Progenitor cell of endocrine pancreas (in vitro differentiated cells): Measurements from ENCODE around the gene ITGA1. TPM values are rescaled to one million over a fixed set of nuclear protein-coding genes. Genes with fewer than 3 reads are reported as not detected.

Experiments used
- DNase-seq: peaks from one replicate; pipeline ENCODE4 v3.0.0; 2021; ENCODE audit warnings: low spot score; ENCODE audit not compliant: unreplicated experiment
- H3K27ac Mint-ChIP-seq: 2 replicates; pipeline ENCODE4 v1.8.0; 2021; ENCODE audit warnings: mild to moderate bottlenecking, moderate library complexity, mixed read lengths
- H3K27me3 Mint-ChIP-seq: 2 replicates; pipeline ENCODE4 v1.8.0; 2021; ENCODE audit warnings: mixed read lengths
- H3K36me3 Mint-ChIP-seq: 2 replicates; pipeline ENCODE4 v1.8.0; 2022; ENCODE audit warnings: mixed read lengths; ENCODE audit not compliant: insufficient read depth
- H3K4me1 Mint-ChIP-seq: 2 replicates; pipeline ENCODE4 v1.8.0; 2021; ENCODE audit warnings: low read depth, mixed read lengths
- H3K4me3 Mint-ChIP-seq: 2 replicates; pipeline ENCODE4 v1.8.0; 2021; ENCODE audit warnings: low read depth, mild to moderate bottlenecking, moderate library complexity, mixed read lengths
- H3K9me3 Mint-ChIP-seq: 2 replicates; pipeline ENCODE4 v1.8.0; 2021; ENCODE audit warnings: low read depth, mixed read lengths
- CTCF ChIP-seq: fragments of 200-600 bp; sonication (generic); IDR thresholded peaks from one replicate; pipeline ENCODE4 v1.5.0; 2021; ENCODE audit warnings: antibody characterized with exemption, mild to moderate bottlenecking; ENCODE audit not compliant: unreplicated experiment
- total RNA-seq: library from RNA; stranded (reverse); gene quantifications from 2 replicates; pipeline ENCODE4 v1.2.1, GENCODE V29; 2021

ITGA1 gene
- total RNA-seq, 1 donor from 2014 or later, result 6.4 TPM

- no peak for DNase-seq
- no peak overlapping the region for H3K4me3 Mint-ChIP-seq
- H3K36me3 Mint-ChIP-seq, result no peaks in the 10 kb centered on the region
- H3K27ac Mint-ChIP-seq, result no peak overlapping the region
- peaks cover 5% of the 10 kb centered on the region for H3K4me1 Mint-ChIP-seq
- no peak for TF ChIP-seq CTCF
- no peaks in the 10 kb centered on the region for H3K9me3 Mint-ChIP-seq
- no peaks in the 10 kb centered on the region for H3K27me3 Mint-ChIP-seq
Measured at GRCh38 chr5:52867809-52868208, 80.1 kb downstream of the ITGA1 start.

- H3K27me3 Mint-ChIP-seq, result no peaks in the 10 kb centered on the region
- DNase-seq, result no peak
- no peaks in the 10 kb centered on the region for H3K9me3 Mint-ChIP-seq
- H3K4me1 Mint-ChIP-seq, result peaks cover 5% of the 10 kb centered on the region
- H3K36me3 Mint-ChIP-seq, result no peaks in the 10 kb centered on the region
- no peak overlapping the region for H3K27ac Mint-ChIP-seq
- no peak overlapping the region for H3K4me3 Mint-ChIP-seq
- TF ChIP-seq CTCF, result no peak
Measured at GRCh38 chr5:52868417-52868816, 80.7 kb downstream of the ITGA1 start.

GRCh38 chr5:52869391-52869790 lies 81.7 kb downstream of the ITGA1 start:
- Mint-ChIP-seq H3K4me3 (no peak overlapping the region), H3K27me3 (no peaks in the 10 kb centered on the region), H3K9me3 (no peaks in the 10 kb centered on the region), H3K27ac (no peak overlapping the region), H3K4me1 (peaks cover 5% of the 10 kb centered on the region), H3K36me3 (no peaks in the 10 kb centered on the region)
- DNase-seq, result no peak
- no peak for TF ChIP-seq CTCF

GRCh38 chr5:52870448-52870847 lies 82.7 kb downstream of the ITGA1 start:
- H3K4me3 Mint-ChIP-seq, result no peak overlapping the region
- H3K27me3 Mint-ChIP-seq, result no peaks in the 10 kb centered on the region
- H3K36me3 Mint-ChIP-seq, result no peaks in the 10 kb centered on the region
- H3K27ac Mint-ChIP-seq, result no peak overlapping the region
- no peak for TF ChIP-seq CTCF
- no peaks in the 10 kb centered on the region for H3K9me3 Mint-ChIP-seq
- DNase-seq, result no peak
- H3K4me1 Mint-ChIP-seq, result peaks cover 5% of the 10 kb centered on the region

- H3K4me1 Mint-ChIP-seq, result peaks cover 6% of the 10 kb centered on the region
- H3K4me3 Mint-ChIP-seq, result no peak overlapping the region
- no peak overlapping the region for H3K27ac Mint-ChIP-seq
- no peaks in the 10 kb centered on the region for H3K27me3 Mint-ChIP-seq
- no peak for TF ChIP-seq CTCF
- no peaks in the 10 kb centered on the region for H3K36me3 Mint-ChIP-seq
- no peak for DNase-seq
- no peaks in the 10 kb centered on the region for H3K9me3 Mint-ChIP-seq
Measured at GRCh38 chr5:52875827-52876226, 88.1 kb downstream of the ITGA1 start.
